HG02571 (cell line): ENCODE results near the gene OOSP3.
"Not testable (repeated sequence)": the region's sequence is repeated elsewhere in the genome, so short reads cannot be mapped to it uniquely, and the experiment has no call there.

ENCODE experiments used
- ATAC-seq: cut with Tn5 transposase; IDR thresholded peaks from one replicate; pipeline ENCODE4 v1.9.1; 2021; ENCODE audit warnings: mild to moderate bottlenecking, moderate library complexity; ENCODE audit not compliant: unreplicated experiment

The OOSP3 gene

GRCh38 chr11:59878575-59878974 is at the start of gene OOSP3:
OOSP3 (plus strand) TSS chr11:59878782; CDS start chr11:59878809, 27 bp downstream.
- ATAC-seq: no peak

GRCh38 chr11:59829358-59829757 is 49.2 kb upstream of the OOSP3 start:
- no peak for ATAC-seq

GRCh38 chr11:59833602-59834001 is 45.0 kb upstream of the OOSP3 start:
- ATAC-seq: no peak

GRCh38 chr11:59839615-59840014 is 39.0 kb upstream of the OOSP3 start:
- ATAC-seq: no peak

- no peak for ATAC-seq
Observed at GRCh38 chr11:59841514-59841913, 37.1 kb upstream of the OOSP3 start.

- no peak for ATAC-seq
Observed at GRCh38 chr11:59842316-59842715, 36.3 kb upstream of the OOSP3 start.

- no peak for ATAC-seq
Observed at GRCh38 chr11:59845399-59845798, 33.2 kb upstream of the OOSP3 start, which contains the start of gene CBLIF. CBLIF (minus strand) TSS chr11:59845499; CDS start chr11:59845453, 46 bp downstream.

- no peak for ATAC-seq
Observed at GRCh38 chr11:59846556-59846955, 32.0 kb upstream of the OOSP3 start.

- ATAC-seq: no peak
Observed at GRCh38 chr11:59847626-59848025, 31.0 kb upstream of the OOSP3 start.

GRCh38 chr11:59848439-59848838 is 30.1 kb upstream of the OOSP3 start:
- ATAC-seq: not testable (repeated sequence)

GRCh38 chr11:59849129-59849528 is 29.5 kb upstream of the OOSP3 start:
- ATAC-seq: no peak

- ATAC-seq: not testable (repeated sequence)
Observed at GRCh38 chr11:59849551-59849950, 29.0 kb upstream of the OOSP3 start.

- not testable (repeated sequence) for ATAC-seq
Observed at GRCh38 chr11:59851416-59851815, 27.2 kb upstream of the OOSP3 start.

- no peak for ATAC-seq
Observed at GRCh38 chr11:59854871-59855270, 23.7 kb upstream of the OOSP3 start.

GRCh38 chr11:59857439-59858434 is 20.8 kb upstream of the OOSP3 start:
- ATAC-seq: no peak

GRCh38 chr11:59859673-59860072 is 18.9 kb upstream of the OOSP3 start:
- no peak for ATAC-seq

GRCh38 chr11:59862252-59862651 is 16.3 kb upstream of the OOSP3 start:
- ATAC-seq: no peak

GRCh38 chr11:59865031-59865430 is 13.6 kb upstream of the OOSP3 start:
- no peak for ATAC-seq

GRCh38 chr11:59866397-59866796 is 12.2 kb upstream of the OOSP3 start, which contains the start of gene TCN1:
TCN1 (minus strand) TSS chr11:59866487; CDS start chr11:59866470, 17 bp downstream.
- no peak for ATAC-seq

- no peak for ATAC-seq
Observed at GRCh38 chr11:59866836-59867235, 11.7 kb upstream of the OOSP3 start.

- no peak for ATAC-seq
Observed at GRCh38 chr11:59867946-59868345, 10.6 kb upstream of the OOSP3 start.

GRCh38 chr11:59872076-59872475 is 6.5 kb upstream of the OOSP3 start:
- no peak for ATAC-seq
